Measurements from ENCODE around the gene MORN5. TPM values are rescaled to one million over a fixed set of nuclear protein-coding genes. Genes with fewer than 3 reads are reported as not detected.

The MORN5 gene
- total RNA-seq, 2 experiments from 2014 or later = not detected

GRCh38 chr9:122218935-122219855, 59.5 kb downstream of the MORN5 start:
- H3K4me3 Mint-ChIP-seq = peak overlapping the region; percentile 42
- H3K4me1 Mint-ChIP-seq = peaks cover 18% of the 10 kb centered on the region
- H3K36me3 Mint-ChIP-seq = no peaks in the 10 kb centered on the region
- peaks cover 90% of the 10 kb centered on the region for H3K27me3 Mint-ChIP-seq
- no peak overlapping the region for H3K27ac Mint-ChIP-seq
- no peak for DNase-seq
- peaks cover 2% of the 10 kb centered on the region for H3K9me3 Mint-ChIP-seq

GRCh38 chr9:122219856-122220672, 60.4 kb downstream of the MORN5 start:
- peaks cover 2% of the 10 kb centered on the region for H3K9me3 Mint-ChIP-seq
- peak overlapping the region; percentile 42 for H3K4me3 Mint-ChIP-seq
- no peaks in the 10 kb centered on the region for H3K36me3 Mint-ChIP-seq
- no peak overlapping the region for H3K27ac Mint-ChIP-seq
- peaks cover 18% of the 10 kb centered on the region for H3K4me1 Mint-ChIP-seq
- DNase-seq = no peak
- H3K27me3 Mint-ChIP-seq = peaks cover 90% of the 10 kb centered on the region

- Mint-ChIP-seq H3K36me3 (no peaks in the 10 kb centered on the region), H3K27me3 (peaks cover 94% of the 10 kb centered on the region), H3K9me3 (peaks cover 2% of the 10 kb centered on the region), H3K27ac (no peak overlapping the region), H3K4me1 (peaks cover 18% of the 10 kb centered on the region), H3K4me3 (no peak overlapping the region)
- no peak for DNase-seq
Measured at GRCh38 chr9:122220673-122221182, 61.0 kb downstream of the MORN5 start.

GRCh38 chr9:122221183-122221811, 61.6 kb downstream of the MORN5 start:
- H3K27me3 Mint-ChIP-seq = peaks cover 94% of the 10 kb centered on the region
- peaks cover 2% of the 10 kb centered on the region for H3K9me3 Mint-ChIP-seq
- H3K36me3 Mint-ChIP-seq = no peaks in the 10 kb centered on the region
- H3K4me3 Mint-ChIP-seq = no peak overlapping the region
- peaks cover 18% of the 10 kb centered on the region for H3K4me1 Mint-ChIP-seq
- H3K27ac Mint-ChIP-seq = no peak overlapping the region
- no peak for DNase-seq

- peak overlapping the region; percentile 32 for H3K27ac Mint-ChIP-seq
- peaks cover 18% of the 10 kb centered on the region for H3K4me1 Mint-ChIP-seq
- H3K27me3 Mint-ChIP-seq = peaks cover 92% of the 10 kb centered on the region
- H3K4me3 Mint-ChIP-seq = no peak overlapping the region
- H3K9me3 Mint-ChIP-seq = peaks cover 2% of the 10 kb centered on the region
- H3K36me3 Mint-ChIP-seq = no peaks in the 10 kb centered on the region
- DNase-seq = no peak
Measured at GRCh38 chr9:122222791-122223190, 63.1 kb downstream of the MORN5 start.

- no peak overlapping the region for H3K27ac Mint-ChIP-seq
- peaks cover 13% of the 10 kb centered on the region for H3K4me1 Mint-ChIP-seq
- peaks cover 90% of the 10 kb centered on the region for H3K27me3 Mint-ChIP-seq
- no peaks in the 10 kb centered on the region for H3K36me3 Mint-ChIP-seq
- DNase-seq = no peak
- H3K9me3 Mint-ChIP-seq = peaks cover 2% of the 10 kb centered on the region
- no peak overlapping the region for H3K4me3 Mint-ChIP-seq
Measured at GRCh38 chr9:122223435-122223834, 63.7 kb downstream of the MORN5 start.

GRCh38 chr9:122225312-122226141, 65.8 kb downstream of the MORN5 start:
- DNase-seq = no peak
- Mint-ChIP-seq H3K4me3 (no peak overlapping the region), H3K9me3 (no peaks in the 10 kb centered on the region), H3K27me3 (peaks cover 69% of the 10 kb centered on the region), H3K27ac (no peak overlapping the region), H3K36me3 (no peaks in the 10 kb centered on the region), H3K4me1 (no peaks in the 10 kb centered on the region)

GRCh38 chr9:122226142-122226757, 66.5 kb downstream of the MORN5 start:
- no peaks in the 10 kb centered on the region for H3K9me3 Mint-ChIP-seq
- no peak for DNase-seq
- H3K36me3 Mint-ChIP-seq = no peaks in the 10 kb centered on the region
- no peak overlapping the region for H3K4me3 Mint-ChIP-seq
- peaks cover 63% of the 10 kb centered on the region for H3K27me3 Mint-ChIP-seq
- no peak overlapping the region for H3K27ac Mint-ChIP-seq
- H3K4me1 Mint-ChIP-seq = no peaks in the 10 kb centered on the region

GRCh38 chr9:122226758-122227574, 67.3 kb downstream of the MORN5 start:
- H3K36me3 Mint-ChIP-seq = no peaks in the 10 kb centered on the region
- H3K27me3 Mint-ChIP-seq = peaks cover 56% of the 10 kb centered on the region
- no peak overlapping the region for H3K4me3 Mint-ChIP-seq
- H3K27ac Mint-ChIP-seq = no peak overlapping the region
- no peak for DNase-seq
- no peaks in the 10 kb centered on the region for H3K9me3 Mint-ChIP-seq
- H3K4me1 Mint-ChIP-seq = no peaks in the 10 kb centered on the region

GRCh38 chr9:122227575-122227900, 67.8 kb downstream of the MORN5 start:
- Mint-ChIP-seq H3K27ac (no peak overlapping the region), H3K4me3 (no peak overlapping the region), H3K4me1 (no peaks in the 10 kb centered on the region), H3K36me3 (no peaks in the 10 kb centered on the region), H3K9me3 (no peaks in the 10 kb centered on the region), H3K27me3 (peaks cover 51% of the 10 kb centered on the region)
- no peak for DNase-seq

GRCh38 chr9:122228191-122228567, 68.5 kb downstream of the MORN5 start:
- Mint-ChIP-seq H3K4me1 (no peaks in the 10 kb centered on the region), H3K27me3 (peaks cover 48% of the 10 kb centered on the region), H3K36me3 (no peaks in the 10 kb centered on the region), H3K4me3 (peak overlapping the region; percentile 36), H3K27ac (no peak overlapping the region), H3K9me3 (no peaks in the 10 kb centered on the region)
- DNase-seq = no peak

GRCh38 chr9:122228568-122229484, 69.1 kb downstream of the MORN5 start, which contains the start of gene LHX6:
LHX6 (minus strand) TSS chr9:122228957; CDS start chr9:122228740, 217 bp downstream.
- no peak for DNase-seq
- Mint-ChIP-seq H3K4me3 (peak within 1 kb of the TSS; percentile 36), H3K4me1 (no peaks in the 10 kb centered on the region), H3K36me3 (no peaks in the 10 kb centered on the region), H3K27me3 (peaks cover 44% of the 10 kb centered on the region), H3K9me3 (no peaks in the 10 kb centered on the region), H3K27ac (no peak within 1 kb of the TSS)

Measured in activated naive CD8-positive, alpha-beta T cell treated with anti-CD3 and anti-CD28 coated beads for 36 hours (primary cell).